Measurements from ENCODE around the gene SPATA25. TPM values are rescaled to one million over a fixed set of nuclear protein-coding genes. Genes with fewer than 3 reads are reported as not detected.

SPATA25 gene
- polyA plus RNA-seq, 3 donors: 1.0 to 2.7 (median 1.1) TPM

- H3K27ac ChIP-seq (ENCODE audit: low read depth, low read length): no peak overlapping the region
- whole genome bisulfite sequencing, 3 donors: 86 to 91% (median 88%) methylated on average over 13 of the region's 13 CpGs
These were observed 11.8 kb upstream of the SPATA25 start for GRCh38 chr20:45899046-45899835.

- WGBS, 3 donors: 88 to 92% (median 89%) methylated on average over 12 of the region's 12 CpGs
- no peak overlapping the region for H3K27ac ChIP-seq (ENCODE audit: low read depth, low read length)
These were observed 10.9 kb upstream of the SPATA25 start for GRCh38 chr20:45898285-45898684.

- WGBS, 3 donors: 91 to 96% (median 96%) methylated on average over 7 of the region's 7 CpGs
- no peak overlapping the region for H3K27ac ChIP-seq (ENCODE audit: low read depth, low read length)
These were observed 10.3 kb upstream of the SPATA25 start for GRCh38 chr20:45897692-45898091.

GRCh38 chr20:45897289-45897688 is 9.9 kb upstream of the SPATA25 start:
- no peak overlapping the region for H3K27ac ChIP-seq (ENCODE audit: low read depth, low read length)
- 81 to 87% (median 84%) methylated on average over 2 of the region's 2 CpGs for WGBS, 3 donors

- WGBS, 3 donors: 91 to 96% (median 94%) methylated on average over 14 of the region's 14 CpGs
- no peak overlapping the region for H3K27ac ChIP-seq (ENCODE audit: low read depth, low read length)
These were observed 9.3 kb upstream of the SPATA25 start for GRCh38 chr20:45896641-45897161.

DNA sequence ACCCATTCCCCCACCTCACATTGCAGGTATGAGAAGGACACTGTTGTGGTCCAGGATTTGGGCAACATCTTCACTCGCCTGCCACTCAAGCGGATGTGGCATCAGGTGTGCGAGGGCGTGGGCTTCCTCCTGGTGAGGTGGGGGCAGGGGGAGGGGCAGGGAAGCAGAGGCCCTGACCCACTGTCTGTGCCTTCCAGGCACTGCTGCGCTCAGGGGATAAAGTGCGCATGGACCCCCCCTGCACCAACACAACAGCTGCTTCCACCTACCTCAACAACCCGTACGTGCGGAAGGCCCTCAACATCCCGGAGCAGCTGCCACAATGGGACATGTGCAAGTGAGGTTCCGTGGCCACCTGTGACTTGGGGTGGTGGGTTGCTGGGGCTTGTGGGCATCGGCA is 7.4 kb upstream of the SPATA25 start:
- H3K27ac ChIP-seq (ENCODE audit: low read depth, low read length): no peak overlapping the region
- WGBS, 3 donors: 76 to 87% (median 78%) methylated on average over 12 of the region's 12 CpGs

DNA sequence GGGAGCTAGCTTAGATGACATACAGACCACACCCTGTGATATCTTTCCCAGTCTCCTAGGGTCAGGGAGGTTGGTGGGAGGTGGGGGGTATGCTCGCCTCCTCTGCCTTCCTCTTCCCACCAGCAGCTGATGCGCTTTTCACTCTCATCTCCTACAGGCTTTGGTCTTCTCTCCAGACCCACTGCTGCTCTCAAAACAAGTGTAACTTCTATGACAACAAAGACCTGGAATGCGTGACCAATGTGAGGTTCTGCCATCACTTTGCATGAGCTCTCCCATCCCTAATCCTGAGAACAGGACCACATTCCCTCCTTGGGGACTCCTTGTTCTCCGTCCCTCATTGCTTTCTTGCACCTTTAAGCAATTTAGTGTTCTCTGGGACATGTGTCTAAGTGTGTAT is 6.4 kb upstream of the SPATA25 start:
- 90 to 96% (median 95%) methylated on average over 4 of the region's 4 CpGs for WGBS, 3 donors

GRCh38 chr20:45892828-45893500 is 5.5 kb upstream of the SPATA25 start:
- 50 to 80% (median 57%) methylated on average over 4 of the region's 4 CpGs for WGBS, 3 donors
- peak overlapping the region; percentile 40 for H3K27ac ChIP-seq (ENCODE audit: low read depth, low read length)

More for the DNA sequence above, 6.4 kb upstream of the SPATA25 start:
- H3K27ac ChIP-seq (ENCODE audit: low read depth, low read length): no peak overlapping the region

GRCh38 chr20:45892049-45892825 is 4.8 kb upstream of the SPATA25 start:
- no peak overlapping the region for H3K27ac ChIP-seq (ENCODE audit: low read depth, low read length)
- 69 to 81% (median 71%) methylated on average over 9 of the region's 9 CpGs for WGBS, 3 donors

DNA sequence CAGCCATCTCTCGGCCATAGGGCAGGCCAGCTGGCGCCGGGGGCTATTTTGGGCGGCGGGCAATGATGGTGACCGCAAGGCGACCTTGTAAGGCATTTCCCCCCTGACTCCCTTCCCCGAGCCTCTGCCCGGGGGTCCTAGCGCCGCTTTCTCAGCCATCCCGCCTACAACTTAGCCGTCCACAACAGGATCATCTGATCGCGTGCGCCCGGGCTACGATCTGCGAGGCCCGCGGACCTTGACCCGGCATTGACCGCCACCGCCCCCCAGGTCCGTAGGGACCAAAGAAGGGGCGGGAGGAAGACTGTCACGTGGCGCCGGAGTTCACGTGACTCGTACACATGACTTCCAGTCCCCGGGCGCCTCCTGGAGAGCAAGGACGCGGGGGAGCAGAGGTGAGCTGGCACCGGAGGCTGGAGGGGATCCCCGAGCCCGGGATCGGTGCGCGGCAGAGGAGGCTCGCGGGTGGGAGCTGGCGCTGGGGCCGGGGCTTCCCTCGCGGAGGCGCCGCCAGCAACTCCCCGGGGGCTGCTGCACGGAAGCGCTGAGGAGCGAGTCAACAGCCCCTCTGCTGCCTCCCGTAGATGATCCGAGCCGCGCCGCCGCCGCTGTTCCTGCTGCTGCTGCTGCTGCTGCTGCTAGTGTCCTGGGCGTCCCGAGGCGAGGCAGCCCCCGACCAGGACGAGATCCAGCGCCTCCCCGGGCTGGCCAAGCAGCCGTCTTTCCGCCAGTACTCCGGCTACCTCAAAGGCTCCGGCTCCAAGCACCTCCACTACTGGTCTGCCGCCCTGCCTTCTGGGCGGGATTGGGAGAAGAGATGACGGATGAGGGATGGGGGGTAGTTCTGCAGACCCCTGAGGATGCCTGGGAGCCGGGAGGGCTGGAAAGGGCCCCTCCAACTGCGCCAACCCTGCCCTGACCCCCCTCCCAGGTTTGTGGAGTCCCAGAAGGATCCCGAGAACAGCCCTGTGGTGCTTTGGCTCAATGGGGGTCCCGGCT is 3.9 kb upstream of the SPATA25 start, which contains the start of the genes CTSA and NEURL2:
Gene CTSA, plus strand, starts transcription at position 351 of the 999 bp plus-strand sequence. Its CDS starts 234 bp downstream, at position 585.
Gene NEURL2, minus strand, starts transcription at position 224 of the 999 bp plus-strand sequence. Its CDS starts 217 bp downstream, at position 7.
- peak within 1 kb of the TSS; percentile 9 for H3K27ac ChIP-seq (ENCODE audit: low read depth, low read length)
- 1 to 2% (median 1%) methylated on average over 70 to 78 of the region's 78 CpGs for WGBS, 3 donors

DNA sequence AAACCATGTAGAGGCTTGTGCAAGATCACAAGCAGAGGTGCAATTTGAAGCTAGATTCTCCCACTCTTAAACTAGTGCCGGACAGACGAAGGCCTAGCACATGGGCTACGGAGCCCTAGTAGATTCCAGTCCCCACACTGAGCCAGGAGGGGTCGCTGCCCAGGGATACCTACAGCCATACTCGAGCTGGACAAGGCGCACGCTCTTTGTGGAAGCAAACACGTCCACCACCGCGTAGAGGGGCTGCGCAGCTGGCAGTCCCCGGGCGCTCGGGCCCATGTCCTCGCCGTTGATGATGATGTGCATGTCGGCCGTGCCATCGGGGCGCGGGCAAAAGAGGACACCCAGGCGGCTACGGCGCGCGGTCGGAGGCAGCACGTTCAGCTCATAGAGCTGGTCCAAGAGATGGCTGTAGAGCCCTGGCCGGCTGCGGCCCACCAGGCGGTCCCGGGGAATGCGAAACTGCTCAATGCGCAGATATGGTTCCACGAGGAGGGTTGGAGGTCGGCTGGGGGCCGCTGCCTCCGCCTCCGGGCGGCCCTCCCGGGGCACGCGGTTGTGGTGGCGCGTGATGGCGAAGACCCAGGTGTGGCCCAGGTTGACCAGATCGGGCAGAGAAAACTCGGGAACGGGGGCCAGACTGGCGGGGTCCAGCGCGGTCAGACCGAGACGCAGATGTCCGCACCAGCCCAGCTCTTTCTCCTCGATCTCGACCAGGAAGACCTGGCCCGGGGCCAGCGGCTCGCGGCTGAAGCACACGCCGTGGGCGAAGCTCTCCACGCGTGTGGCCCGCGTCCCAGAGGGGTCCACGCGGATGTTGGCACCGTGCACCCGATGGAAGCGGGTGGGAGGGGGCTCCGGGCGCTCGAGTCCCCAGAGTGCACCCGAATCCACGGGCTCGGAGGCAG is 2.9 kb upstream of the SPATA25 start:
- WGBS, 3 donors: 1% methylated on average over 66 to 79 of the region's 79 CpGs
- peak overlapping the region; percentile 9 for H3K27ac ChIP-seq (ENCODE audit: low read depth, low read length)

DNA sequence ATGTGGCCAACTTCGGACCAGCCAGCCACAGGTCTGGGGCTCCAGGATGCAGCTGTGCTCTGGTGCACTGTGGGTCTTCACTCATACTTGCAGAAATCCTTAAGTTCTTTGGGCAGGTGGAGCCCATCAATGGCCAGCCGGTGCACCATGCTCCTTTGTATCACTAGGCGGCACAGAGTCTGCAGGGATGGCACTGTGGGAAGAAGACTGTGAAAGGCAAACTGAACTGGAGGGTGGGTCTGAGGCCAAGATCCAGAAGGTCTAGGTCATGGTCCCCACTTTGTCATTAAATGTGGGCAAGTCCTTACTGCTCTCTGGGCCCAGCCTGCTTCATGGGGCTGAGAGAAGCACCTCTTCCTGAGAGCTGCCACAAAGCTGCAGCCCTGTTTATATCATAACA is 1.3 kb upstream of the SPATA25 start:
- WGBS, 3 donors: 85 to 89% (median 87%) methylated on average over 3 of the region's 3 CpGs
- no peak overlapping the region for H3K27ac ChIP-seq (ENCODE audit: low read depth, low read length)

DNA sequence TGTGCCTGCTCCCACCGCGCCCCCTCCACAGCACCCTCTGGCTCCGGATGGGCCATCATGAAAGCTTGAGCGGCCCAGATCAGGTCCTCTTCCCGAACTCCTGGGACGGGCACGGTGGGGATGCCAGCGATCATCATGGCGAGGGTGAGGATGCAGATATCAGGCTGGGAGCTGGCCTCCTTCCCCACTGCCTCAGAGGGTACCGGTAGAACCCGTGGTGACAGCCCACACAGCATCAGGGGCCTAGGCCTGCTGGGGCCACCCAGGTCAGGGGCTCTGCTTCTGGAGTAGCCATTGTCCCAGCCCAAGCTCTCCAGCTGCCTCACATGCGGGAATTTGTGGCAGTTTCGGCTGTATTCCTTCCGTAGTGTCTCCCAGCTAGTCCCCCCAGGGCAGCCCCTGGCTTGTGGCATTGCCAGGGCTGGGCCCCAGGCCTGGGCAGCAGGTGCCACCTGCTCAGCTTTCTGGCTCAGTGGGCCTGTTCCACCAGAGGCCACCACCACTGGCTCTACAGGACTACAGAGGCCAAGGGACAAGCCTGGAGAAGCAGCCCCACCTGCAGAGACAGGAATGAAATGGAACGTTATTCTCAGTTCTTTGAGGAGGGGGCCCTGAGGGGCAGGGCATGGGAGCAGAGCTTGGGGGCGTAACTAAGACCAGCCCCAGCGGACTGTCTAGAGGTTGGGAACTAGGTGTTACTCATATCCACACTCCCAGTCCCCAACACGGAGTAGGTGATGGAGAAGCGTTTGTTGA is 654 bp downstream of the SPATA25 start:
- no peak overlapping the region for H3K27ac ChIP-seq (ENCODE audit: low read depth, low read length)
- WGBS, 3 donors: 92 to 94% (median 92%) methylated on average over 17 to 19 of the region's 19 CpGs

DNA sequence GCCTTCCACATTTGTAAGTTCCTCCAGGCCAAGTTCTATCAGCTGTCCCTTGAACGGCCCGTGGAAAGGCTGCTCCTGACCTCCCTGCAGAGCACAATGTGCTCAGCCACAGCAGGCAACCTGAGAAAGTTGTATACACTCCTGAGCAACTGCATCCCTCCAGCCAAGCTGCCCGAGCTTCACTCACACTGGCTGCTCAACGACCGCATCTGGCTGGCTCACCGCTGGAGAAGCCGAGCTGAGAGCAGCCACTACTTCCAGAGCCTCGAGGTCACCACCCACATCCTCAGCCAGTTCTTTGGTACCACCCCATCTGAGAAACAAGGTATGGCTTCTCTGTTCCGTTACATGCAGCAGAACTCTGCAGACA is 4.3 kb downstream of the SPATA25 start:
- 79 to 86% (median 81%) methylated on average over 9 of the region's 9 CpGs for WGBS, 3 donors
- no peak overlapping the region for H3K27ac ChIP-seq (ENCODE audit: low read depth, low read length)

DNA sequence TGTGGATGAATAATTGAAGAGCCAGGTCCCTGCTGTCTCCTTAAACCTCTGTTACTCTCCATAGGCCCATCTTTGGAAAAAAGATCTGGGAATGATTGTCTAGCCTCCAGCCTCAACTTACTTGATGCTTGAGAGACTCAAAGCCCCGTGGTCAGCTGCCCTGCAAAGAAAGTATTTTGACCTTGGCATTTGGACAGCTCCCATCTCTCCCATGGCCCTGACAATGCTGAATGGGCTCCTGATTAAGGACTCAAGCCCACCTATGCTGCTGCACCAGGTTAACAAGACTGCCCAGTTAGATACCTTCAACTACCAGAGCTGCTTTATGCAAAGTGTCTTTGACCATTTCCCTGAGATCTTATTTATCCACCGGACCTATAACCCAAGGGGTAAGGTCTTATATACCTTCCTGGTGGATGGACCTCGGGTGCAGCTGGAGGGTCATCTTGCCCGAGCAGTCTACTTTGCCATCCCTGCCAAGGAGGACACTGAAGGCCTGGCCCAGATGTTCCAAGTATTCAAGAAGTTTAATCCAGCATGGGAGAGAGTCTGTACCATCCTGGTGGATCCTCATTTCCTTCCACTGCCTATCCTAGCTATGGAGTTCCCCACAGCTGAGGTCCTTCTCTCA is 4.8 kb downstream of the SPATA25 start:
- WGBS, 3 donors: 78 to 86% (median 79%) methylated on average over 4 of the region's 4 CpGs
- H3K27ac ChIP-seq (ENCODE audit: low read depth, low read length): no peak overlapping the region
